HepG2 (cell line): Measurements from ENCODE around the gene C20orf96. TPM values are rescaled to one million over a fixed set of nuclear protein-coding genes. Genes with fewer than 3 reads are reported as not detected.

Experiments used
- ATF7-NPFF ChIP-seq: sonication (generic); formaldehyde crosslinking; IDR thresholded peaks from 2 replicates; pipeline ENCODE4 v1.8.1; 2023; ENCODE audit warnings: mild to moderate bottlenecking, low read depth, missing genetic modification reagents, moderate library complexity
- ELF3 ChIP-seq: IDR thresholded peaks from 2 replicates; pipeline ENCODE4 v1.6.1; 2016; ENCODE audit warnings: missing genetic modification reagents, missing compliant biosample characterization
- ESRRA ChIP-seq: sonication (generic); formaldehyde crosslinking; IDR thresholded peaks from 2 replicates; pipeline ENCODE4 v1.5.1; 2020; ENCODE audit warnings: mild to moderate bottlenecking, low read depth, missing genetic modification reagents
- ISL2 ChIP-seq: sonication (generic); formaldehyde crosslinking; IDR thresholded peaks from 2 replicates; pipeline ENCODE4 v1.5.0; 2020; ENCODE audit warnings: missing genetic modification reagents
- KDM3A ChIP-seq: IDR thresholded peaks from 2 replicates; pipeline ENCODE4 v1.6.1; 2018; ENCODE audit warnings: low read depth, missing compliant biosample characterization
- MATR3 ChIP-seq: sonication (generic); formaldehyde crosslinking; IDR thresholded peaks from 2 replicates; pipeline ENCODE4 v1.4.0; 2020; ENCODE audit warnings: missing genetic modification reagents
- MAZ ChIP-seq, 2 experiments: sonication (generic) in 1 of 2; formaldehyde crosslinking in 1 of 2; IDR thresholded peaks; 2 replicates each; pipeline versions ENCODE4 v1.5.0 to v1.6.1; 2012 to 2020; ENCODE audit warnings: low read depth in 2 of 2, mild to moderate bottlenecking in 2 of 2, borderline replicate concordance in 1 of 2, improper control_type of control experiment in 1 of 2, low read length in 1 of 2, missing genetic modification reagents in 1 of 2, moderate library complexity in 1 of 2
- MZF1 ChIP-seq: sonication (generic); formaldehyde crosslinking; IDR thresholded peaks from 2 replicates; pipeline ENCODE4 v1.8.1; 2023; ENCODE audit warnings: mild to moderate bottlenecking, missing genetic modification reagents, borderline replicate concordance
- NFE2L1 ChIP-seq: sonication (generic); formaldehyde crosslinking; IDR thresholded peaks from 2 replicates; pipeline ENCODE4 v1.4.0; 2020; ENCODE audit warnings: missing genetic modification reagents, mild to moderate bottlenecking, borderline replicate concordance
- TGIF2 ChIP-seq: IDR thresholded peaks from 2 replicates; pipeline ENCODE4 v1.6.1; 2016; ENCODE audit warnings: control low read depth, missing compliant biosample characterization
- ZEB1 ChIP-seq: IDR thresholded peaks from 2 replicates; pipeline ENCODE4 v1.6.1; 2012; ENCODE audit warnings: mild to moderate bottlenecking, low read depth, inconsistent platforms; ENCODE audit not compliant: insufficient replicate concordance
- ZNF350 ChIP-seq: sonication (generic); formaldehyde crosslinking; IDR thresholded peaks from 2 replicates; pipeline ENCODE4 v1.4.0; 2020; ENCODE audit warnings: mild to moderate bottlenecking, low read depth, missing genetic modification reagents, borderline replicate concordance
- ZNF383 ChIP-seq: sonication (generic); formaldehyde crosslinking; IDR thresholded peaks from 2 replicates; pipeline ENCODE4 v1.4.0; 2020; ENCODE audit warnings: missing genetic modification reagents, mild to moderate bottlenecking, borderline replicate concordance
- ZNF510 ChIP-seq: sonication (generic); formaldehyde crosslinking; IDR thresholded peaks from 2 replicates; pipeline ENCODE4 v1.4.0; 2020; ENCODE audit warnings: low read depth, mild to moderate bottlenecking, missing genetic modification reagents
- ZNF598 ChIP-seq: sonication (generic); formaldehyde crosslinking; IDR thresholded peaks from 2 replicates; pipeline ENCODE4 v1.5.1; 2020; ENCODE audit warnings: mild to moderate bottlenecking, missing genetic modification reagents, borderline replicate concordance
- ZSCAN21 ChIP-seq: sonication (generic); formaldehyde crosslinking; IDR thresholded peaks from 2 replicates; pipeline ENCODE4 v1.8.0; 2022; ENCODE audit warnings: mild to moderate bottlenecking, missing genetic modification reagents, moderate library complexity, borderline replicate concordance
- polyA plus RNA-seq, 8 experiments: library from polyadenylated mRNA; depleted of rRNA in 3 of 8; stranded (reverse) in 7 of 8; unstranded in 1 of 8; fragments of >200 nt; fragmentation: Illumina TruSeq in 4 of 8; extraction: Trizol in 4 of 8; gene quantifications; 2 replicates each; pipeline versions ENCODE4 v1.2.1 to v1.2.3, GENCODE V29; 2011 to 2016; ENCODE audit warnings: low read depth in 4 of 8, missing spikeins in 1 of 8, mixed read lengths in 1 of 8; ENCODE audit not compliant: insufficient read depth in 1 of 8
- total RNA-seq, 5 experiments: library from RNA; depleted of rRNA; stranded (reverse); fragments of >200 nt; fragmentation: Illumina TruSeq; extraction: Trizol; gene quantifications; 2 replicates each; pipeline ENCODE4 v1.2.3, GENCODE V29; 2016; ENCODE audit warnings: low read depth in 1 of 5
- TF ChIP-seq, protein P1 (sequence below): sonication (generic); formaldehyde crosslinking; conservative IDR thresholded peaks from 2 replicates; pipeline ENCODE4 v1.8.0; 2022; ENCODE audit warnings: low read depth, missing genetic modification reagents
- TF ChIP-seq, protein P2 (sequence below): sonication (generic); formaldehyde crosslinking; IDR thresholded peaks from 2 replicates; pipeline ENCODE4 v1.8.1; 2022; ENCODE audit warnings: mild to moderate bottlenecking, missing genetic modification reagents
- TF ChIP-seq, protein P3 (sequence below): IDR thresholded peaks from 2 replicates; pipeline ENCODE4 v1.6.1; 2016
- TF ChIP-seq, protein P4 (sequence below): sonication (generic); formaldehyde crosslinking; IDR thresholded peaks from 2 replicates; pipeline ENCODE4 v1.8.0; 2022; ENCODE audit warnings: mild to moderate bottlenecking, missing genetic modification reagents; ENCODE audit not compliant: insufficient replicate concordance
- TF ChIP-seq, protein P5 (sequence below): sonication (generic); formaldehyde crosslinking; IDR thresholded peaks from 2 replicates; pipeline ENCODE4 v1.4.0; 2020; ENCODE audit warnings: mild to moderate bottlenecking, missing genetic modification reagents

Gene C20orf96
- total and polyA plus RNA-seq, 2 of the 13 experiments (the other 11 are each of a cell fraction or from before 2014, with no cell fraction given): 3.8 to 20.6 TPM

DNA sequence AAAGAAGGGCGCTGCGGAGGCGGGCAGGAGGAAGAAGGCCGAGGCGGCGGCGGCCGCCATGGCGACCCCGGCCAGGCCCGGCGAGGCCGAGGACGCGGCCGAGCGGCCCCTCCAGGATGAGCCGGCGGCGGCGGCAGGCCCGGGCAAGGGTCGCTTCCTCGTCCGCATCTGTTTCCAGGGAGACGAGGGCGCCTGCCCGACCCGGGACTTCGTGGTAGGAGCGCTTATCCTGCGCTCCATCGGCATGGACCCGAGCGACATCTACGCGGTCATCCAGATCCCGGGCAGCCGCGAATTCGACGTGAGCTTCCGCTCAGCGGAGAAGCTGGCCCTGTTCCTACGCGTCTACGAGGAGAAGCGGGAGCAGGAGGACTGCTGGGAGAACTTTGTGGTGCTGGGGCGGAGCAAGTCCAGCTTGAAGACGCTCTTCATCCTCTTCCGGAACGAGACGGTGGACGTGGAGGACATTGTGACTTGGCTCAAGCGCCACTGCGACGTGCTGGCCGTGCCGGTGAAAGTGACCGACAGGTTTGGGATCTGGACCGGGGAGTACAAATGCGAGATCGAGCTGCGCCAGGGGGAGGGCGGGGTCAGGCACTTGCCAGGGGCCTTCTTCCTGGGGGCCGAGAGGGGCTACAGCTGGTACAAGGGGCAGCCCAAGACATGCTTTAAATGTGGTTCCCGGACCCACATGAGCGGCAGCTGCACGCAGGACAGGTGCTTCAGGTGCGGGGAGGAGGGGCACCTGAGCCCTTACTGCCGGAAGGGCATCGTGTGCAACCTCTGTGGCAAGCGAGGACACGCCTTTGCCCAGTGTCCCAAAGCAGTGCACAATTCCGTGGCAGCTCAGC is 7.6 kb upstream of the C20orf96 start (continued):
- TF ChIP-seq ZNF350 (CRISPR knock-in tag): 0 out of 2 replicates have a peak, but pooled peaks have one; percentile 52
- TF ChIP-seq, protein P1, sequence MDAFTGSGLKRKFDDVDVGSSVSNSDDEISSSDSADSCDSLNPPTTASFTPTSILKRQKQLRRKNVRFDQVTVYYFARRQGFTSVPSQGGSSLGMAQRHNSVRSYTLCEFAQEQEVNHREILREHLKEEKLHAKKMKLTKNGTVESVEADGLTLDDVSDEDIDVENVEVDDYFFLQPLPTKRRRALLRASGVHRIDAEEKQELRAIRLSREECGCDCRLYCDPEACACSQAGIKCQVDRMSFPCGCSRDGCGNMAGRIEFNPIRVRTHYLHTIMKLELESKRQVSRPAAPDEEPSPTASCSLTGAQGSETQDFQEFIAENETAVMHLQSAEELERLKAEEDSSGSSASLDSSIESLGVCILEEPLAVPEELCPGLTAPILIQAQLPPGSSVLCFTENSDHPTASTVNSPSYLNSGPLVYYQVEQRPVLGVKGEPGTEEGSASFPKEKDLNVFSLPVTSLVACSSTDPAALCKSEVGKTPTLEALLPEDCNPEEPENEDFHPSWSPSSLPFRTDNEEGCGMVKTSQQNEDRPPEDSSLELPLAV (CRISPR knock-in tag): no peak; the same call in 1 of the 2 replicates
- TF ChIP-seq ZNF598 (CRISPR knock-in tag): peak; percentile 71; the same call in 1 of the 2 replicates
- TF ChIP-seq TGIF2 (CRISPR knock-in tag): 0 out of 2 replicates have a peak, but pooled peaks have one; percentile 70
- TF ChIP-seq KDM3A (CRISPR knock-in tag): peak; percentile 72; the same call in 1 of the 2 replicates
- TF ChIP-seq ESRRA (CRISPR knock-in tag): peak; percentile 70; the same call in 1 of the 2 replicates
- TF ChIP-seq ZNF383: no peak; the same call in 1 of the 2 replicates
- TF ChIP-seq MATR3 (CRISPR knock-in tag): no peak; the same call in 1 of the 2 replicates
- TF ChIP-seq ZEB1: peak; percentile 80
- TF ChIP-seq, protein P2, sequence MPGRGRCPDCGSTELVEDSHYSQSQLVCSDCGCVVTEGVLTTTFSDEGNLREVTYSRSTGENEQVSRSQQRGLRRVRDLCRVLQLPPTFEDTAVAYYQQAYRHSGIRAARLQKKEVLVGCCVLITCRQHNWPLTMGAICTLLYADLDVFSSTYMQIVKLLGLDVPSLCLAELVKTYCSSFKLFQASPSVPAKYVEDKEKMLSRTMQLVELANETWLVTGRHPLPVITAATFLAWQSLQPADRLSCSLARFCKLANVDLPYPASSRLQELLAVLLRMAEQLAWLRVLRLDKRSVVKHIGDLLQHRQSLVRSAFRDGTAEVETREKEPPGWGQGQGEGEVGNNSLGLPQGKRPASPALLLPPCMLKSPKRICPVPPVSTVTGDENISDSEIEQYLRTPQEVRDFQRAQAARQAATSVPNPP: 0 out of 2 replicates have a peak, but pooled peaks have one; percentile 10
- TF ChIP-seq ZSCAN21: peak; percentile 70
- TF ChIP-seq MZF1: no peak
- TF ChIP-seq ZNF510 (CRISPR knock-in tag): peak; percentile 83; the same call in 1 of the 2 replicates
- TF ChIP-seq, protein P3, sequence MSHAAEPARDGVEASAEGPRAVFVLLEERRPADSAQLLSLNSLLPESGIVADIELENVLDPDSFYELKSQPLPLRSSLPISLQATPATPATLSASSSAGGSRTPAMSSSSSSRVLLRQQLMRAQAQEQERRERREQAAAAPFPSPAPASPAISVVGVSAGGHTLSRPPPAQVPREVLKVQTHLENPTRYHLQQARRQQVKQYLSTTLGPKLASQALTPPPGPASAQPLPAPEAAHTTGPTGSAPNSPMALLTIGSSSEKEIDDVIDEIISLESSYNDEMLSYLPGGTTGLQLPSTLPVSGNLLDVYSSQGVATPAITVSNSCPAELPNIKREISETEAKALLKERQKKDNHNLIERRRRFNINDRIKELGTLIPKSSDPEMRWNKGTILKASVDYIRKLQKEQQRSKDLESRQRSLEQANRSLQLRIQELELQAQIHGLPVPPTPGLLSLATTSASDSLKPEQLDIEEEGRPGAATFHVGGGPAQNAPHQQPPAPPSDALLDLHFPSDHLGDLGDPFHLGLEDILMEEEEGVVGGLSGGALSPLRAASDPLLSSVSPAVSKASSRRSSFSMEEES: peak; percentile 65; the same call in 1 of the 2 replicates
- TF ChIP-seq, protein P4, sequence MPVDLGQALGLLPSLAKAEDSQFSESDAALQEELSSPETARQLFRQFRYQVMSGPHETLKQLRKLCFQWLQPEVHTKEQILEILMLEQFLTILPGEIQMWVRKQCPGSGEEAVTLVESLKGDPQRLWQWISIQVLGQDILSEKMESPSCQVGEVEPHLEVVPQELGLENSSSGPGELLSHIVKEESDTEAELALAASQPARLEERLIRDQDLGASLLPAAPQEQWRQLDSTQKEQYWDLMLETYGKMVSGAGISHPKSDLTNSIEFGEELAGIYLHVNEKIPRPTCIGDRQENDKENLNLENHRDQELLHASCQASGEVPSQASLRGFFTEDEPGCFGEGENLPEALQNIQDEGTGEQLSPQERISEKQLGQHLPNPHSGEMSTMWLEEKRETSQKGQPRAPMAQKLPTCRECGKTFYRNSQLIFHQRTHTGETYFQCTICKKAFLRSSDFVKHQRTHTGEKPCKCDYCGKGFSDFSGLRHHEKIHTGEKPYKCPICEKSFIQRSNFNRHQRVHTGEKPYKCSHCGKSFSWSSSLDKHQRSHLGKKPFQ (CRISPR knock-in tag): no peak
- TF ChIP-seq, protein P5, sequence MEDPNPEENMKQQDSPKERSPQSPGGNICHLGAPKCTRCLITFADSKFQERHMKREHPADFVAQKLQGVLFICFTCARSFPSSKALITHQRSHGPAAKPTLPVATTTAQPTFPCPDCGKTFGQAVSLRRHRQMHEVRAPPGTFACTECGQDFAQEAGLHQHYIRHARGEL (CRISPR knock-in tag): peak; percentile 94
- peak; percentile 37; the same call in 1 of the 2 replicates for TF ChIP-seq ISL2
- TF ChIP-seq ATF7-NPFF: peak; percentile 75
- TF ChIP-seq ELF3 (CRISPR knock-in tag): peak; percentile 66; the same call in 1 of the 2 replicates
- no peak for TF ChIP-seq MAZ (IDR thresholded peaks at IDR 0.05; ENCODE audit: borderline replicate concordance, low read depth, low read length)
- TF ChIP-seq MAZ (CRISPR knock-in tag; IDR thresholded peaks at IDR 0.05; ENCODE audit: low read depth): no peak
- 0 out of 2 replicates have a peak, but pooled peaks have one; percentile 82 for TF ChIP-seq NFE2L1
